ENCODE measurements around the gene ZNF101.

ZNF101 gene

DNA sequence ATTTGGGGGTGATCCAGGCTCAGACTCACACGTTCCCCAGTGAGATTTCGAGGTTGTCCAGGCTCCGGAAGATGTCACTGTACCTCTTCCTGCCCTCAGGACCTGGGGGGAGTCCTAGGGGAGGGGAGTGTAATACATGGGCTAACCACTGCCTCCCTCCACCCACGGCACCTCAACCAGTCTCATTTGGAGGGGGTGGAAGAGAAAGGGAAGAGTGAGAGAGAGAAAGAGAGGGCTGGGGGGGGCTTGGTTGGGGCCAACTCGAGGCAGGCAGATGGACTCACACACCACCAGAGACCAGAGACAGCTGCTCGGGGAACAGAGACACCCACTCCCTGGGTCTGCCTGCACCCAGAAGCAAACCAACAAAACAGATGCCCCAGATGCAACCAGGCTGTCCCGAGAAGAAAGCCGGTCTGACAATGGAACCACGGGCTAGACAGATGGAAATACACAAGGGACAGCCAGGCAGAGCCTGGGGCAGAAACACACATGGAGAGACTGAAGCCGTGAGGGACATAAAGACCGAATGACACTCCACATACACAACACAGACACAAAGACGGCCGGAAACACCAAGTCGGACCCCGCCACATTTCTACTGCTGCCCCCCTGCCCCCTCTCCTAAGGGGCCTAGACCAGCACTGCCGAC, 26.0 kb upstream of the ZNF101 start:
- DNase-seq (ENCODE audit: low read depth), result no peak

DNA sequence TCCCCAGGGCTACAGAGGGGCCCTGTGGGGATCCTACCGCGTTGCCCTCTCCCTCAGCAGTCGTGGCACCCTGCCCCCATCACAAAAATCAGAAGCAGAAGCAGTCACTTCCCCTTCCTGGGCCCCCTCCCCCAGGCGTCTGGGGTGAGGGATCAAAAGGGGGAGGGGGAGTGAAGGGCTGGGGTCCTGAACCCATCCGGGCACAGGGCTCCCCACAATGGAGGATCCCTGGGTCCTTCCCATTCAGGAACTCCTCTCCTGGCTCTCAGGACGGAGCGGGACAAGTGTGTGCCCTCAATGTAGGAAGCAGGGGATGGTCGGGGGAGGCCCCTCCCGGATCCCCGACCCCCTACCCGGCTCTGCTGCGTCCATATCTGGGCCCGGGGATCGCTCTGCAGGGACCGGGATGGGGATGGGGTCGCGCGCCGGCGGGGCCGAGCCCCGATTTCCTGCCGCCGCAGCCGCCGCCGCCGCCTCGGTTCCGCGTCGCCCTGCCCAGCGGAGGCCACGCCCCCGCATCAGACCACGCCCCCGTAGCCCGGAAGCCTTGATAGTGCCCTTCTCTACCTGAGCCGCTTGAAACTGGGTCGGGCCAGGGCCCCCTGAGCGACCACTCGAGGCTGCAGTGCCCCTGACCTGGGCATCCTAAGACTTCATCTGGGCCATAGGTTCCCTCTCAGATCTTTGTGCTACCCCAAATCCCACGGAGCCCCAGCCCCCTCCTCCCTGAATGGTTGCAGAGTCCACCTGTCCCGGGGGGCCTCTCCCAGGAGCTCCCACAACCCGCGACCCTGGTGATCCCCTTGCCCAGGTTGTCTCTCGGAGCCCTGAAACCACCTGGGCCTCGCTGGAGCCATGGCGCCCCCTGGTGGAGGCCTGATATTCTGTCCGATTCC, 25.2 kb upstream of the ZNF101 start, which contains the start of gene GMIP:
GMIP (minus strand) TSS at position 500 of the 896 bp plus-strand sequence; CDS start at position 372, 128 bp downstream.
- peak; percentile 84 for DNase-seq (ENCODE audit: low read depth)

DNA sequence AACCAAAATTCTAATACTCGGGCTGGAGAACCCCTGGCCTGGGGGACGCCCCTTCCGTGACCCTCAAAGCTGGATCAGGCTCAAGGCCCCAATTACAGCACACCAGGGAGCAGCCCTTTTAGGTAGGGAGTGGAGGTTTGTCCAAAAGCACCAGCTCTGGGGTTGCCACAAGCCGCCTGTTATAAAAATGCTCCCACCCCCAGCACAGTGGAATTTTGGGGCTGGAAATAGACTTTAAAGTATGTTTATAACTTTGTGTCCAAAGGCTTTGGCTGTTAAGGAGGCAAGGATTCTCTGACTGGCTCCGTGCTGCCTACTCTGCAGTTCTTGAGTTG, 24.6 kb upstream of the ZNF101 start:
- DNase-seq (ENCODE audit: low read depth), result no peak

DNA sequence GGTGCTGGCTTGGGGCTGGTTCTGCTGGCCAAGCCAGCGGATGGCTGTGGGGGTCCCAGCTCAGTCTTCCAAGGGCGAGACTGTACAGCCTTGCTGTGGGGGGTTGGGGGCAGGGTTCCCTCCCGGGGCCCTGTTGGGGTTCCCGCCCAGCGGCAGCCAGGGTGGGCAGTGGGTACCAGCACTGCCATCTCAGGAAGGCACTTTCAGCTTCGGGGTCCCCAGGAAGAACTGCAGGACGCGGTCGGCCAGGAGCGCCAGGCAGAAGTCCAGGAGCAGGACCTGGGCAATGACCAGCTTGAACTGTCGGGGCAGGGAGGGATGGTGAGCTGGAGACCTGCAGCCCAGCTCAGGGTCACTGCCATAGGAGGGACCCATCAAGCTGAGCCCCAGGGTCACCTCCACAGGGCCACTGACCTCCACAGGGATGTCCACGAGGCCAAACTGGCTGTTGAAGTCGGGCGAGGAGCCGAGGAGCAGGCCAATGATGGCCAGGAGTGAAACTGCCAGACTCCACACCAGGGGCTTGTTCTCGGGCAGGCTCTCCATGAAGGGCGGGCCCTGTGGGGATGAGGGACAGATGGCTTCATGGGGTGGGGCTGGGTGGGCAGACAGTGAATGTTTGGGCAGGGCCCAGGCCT, 23.3 kb upstream of the ZNF101 start:
- DNase-seq (ENCODE audit: low read depth), result no peak

DNA sequence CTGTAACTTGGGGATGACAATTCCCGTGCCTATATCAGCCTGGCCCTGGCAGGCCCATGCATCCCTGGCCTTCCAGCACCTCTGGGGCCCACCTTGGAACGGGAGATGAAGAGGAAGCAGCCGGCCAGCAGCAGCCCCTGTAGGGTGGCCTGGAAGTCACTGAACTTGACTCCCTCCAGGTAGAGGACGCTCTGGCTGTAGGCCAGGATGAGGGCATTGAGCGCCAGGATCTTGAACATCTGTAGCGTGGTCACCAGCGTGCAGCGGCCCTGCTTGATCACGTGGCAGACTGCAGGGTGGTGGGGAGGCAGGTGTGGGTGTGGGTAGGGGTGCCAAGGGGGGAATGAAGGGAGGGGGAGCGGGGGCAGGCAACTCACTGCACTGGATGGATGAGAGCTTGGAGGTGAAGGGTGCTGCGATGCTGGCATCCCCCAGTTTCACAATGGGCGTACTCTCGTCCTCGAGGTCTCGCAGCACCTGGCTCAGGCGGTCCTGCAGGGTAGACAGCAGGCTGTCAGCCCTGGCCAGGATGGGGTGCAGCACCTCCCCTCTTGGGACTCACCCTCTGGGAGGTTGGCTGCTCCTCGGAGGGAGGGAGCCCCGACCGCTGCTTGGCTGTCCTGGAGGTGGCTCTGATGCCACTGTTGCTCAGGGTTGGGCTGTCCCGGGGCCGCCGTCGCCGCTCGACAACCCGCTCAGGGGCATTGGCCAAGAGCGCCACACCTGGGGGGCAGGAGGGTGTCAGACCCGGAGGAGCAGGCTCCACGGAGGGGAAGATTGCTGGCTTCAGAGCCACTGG, 21.4 kb upstream of the ZNF101 start:
- no peak for DNase-seq (ENCODE audit: low read depth)

DNA sequence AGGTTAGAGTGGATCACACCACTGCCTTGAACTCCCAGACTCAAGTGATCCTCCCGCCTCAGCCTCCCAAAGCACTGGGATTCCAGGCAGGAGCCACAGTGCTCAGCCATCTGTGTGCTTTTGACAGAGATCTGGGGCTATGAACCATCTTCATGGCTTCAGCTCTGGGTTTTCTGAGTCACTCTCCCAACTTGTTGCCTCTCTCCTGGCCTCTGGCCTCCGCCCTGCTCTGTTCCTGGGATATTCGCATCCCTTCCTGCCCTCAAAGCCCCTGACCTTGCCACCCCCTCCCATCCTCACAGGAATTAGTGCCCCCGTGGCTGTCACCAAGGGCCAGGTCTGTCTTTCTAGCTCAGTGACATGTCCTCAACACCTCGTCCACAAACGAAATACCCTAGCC, 19.5 kb upstream of the ZNF101 start:
- no peak for DNase-seq (ENCODE audit: low read depth)

DNA sequence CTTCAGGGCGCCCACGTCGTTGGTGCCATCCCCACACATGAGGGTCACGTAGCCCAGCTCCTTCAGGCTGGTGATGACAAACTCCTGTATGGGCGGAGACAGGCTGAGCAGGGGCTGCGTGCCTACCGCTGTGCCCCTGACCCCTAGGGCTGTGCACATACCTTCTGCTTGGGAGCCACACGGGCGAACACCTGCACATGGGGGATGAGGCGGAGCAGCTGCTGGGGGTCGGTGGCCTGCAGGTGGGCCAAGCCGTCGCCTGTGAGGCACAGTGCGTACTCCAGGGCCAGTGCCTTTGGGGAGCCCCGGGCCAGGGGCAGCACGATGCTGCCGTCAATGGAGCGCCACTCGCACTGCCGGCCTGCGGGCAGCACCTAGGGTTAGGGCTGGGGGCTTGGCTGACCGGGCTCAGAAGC, 19.1 kb upstream of the ZNF101 start:
- no peak for DNase-seq (ENCODE audit: low read depth)

DNA sequence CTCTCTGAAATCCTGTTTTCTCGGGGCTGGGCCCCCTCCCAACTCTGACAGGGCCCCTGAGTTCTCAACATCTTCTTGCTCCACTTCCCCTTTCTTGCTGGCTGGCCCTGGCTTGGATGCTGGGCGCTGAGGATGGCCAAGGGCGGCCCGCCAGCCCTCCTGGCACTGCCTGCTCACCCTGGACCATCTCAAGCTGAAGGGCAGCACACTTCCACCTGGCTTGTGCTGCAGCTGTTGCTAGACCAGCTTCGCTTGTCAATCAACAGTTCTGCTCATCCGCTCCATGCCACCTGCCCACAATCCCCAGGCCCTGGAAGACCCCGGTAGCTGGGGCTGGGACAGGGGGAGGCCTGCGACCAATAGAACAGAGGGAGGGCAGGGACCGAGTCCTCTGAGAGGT, 18.3 kb upstream of the ZNF101 start:
- DNase-seq (ENCODE audit: low read depth), result no peak

DNA sequence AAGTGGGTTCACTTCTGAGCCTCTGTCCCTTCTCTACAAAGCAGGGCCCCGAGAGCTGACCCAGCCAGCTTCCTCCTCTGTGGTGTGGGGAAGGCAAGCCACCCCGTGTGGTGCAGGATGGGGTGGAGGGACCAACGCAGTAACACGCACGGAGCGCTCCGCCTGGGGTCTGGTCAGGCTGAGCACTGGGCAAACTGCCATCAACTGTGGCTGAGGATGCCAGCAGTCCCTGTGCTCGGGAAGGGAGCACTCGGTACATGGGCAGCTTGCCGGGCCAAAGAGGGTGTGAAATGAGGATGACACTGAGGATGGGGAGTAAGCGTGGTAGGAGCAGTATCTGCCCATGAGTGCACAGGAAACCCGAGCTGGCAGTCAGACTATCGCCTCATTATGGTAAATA, 17.6 kb upstream of the ZNF101 start:
- DNase-seq (ENCODE audit: low read depth), result no peak

DNA sequence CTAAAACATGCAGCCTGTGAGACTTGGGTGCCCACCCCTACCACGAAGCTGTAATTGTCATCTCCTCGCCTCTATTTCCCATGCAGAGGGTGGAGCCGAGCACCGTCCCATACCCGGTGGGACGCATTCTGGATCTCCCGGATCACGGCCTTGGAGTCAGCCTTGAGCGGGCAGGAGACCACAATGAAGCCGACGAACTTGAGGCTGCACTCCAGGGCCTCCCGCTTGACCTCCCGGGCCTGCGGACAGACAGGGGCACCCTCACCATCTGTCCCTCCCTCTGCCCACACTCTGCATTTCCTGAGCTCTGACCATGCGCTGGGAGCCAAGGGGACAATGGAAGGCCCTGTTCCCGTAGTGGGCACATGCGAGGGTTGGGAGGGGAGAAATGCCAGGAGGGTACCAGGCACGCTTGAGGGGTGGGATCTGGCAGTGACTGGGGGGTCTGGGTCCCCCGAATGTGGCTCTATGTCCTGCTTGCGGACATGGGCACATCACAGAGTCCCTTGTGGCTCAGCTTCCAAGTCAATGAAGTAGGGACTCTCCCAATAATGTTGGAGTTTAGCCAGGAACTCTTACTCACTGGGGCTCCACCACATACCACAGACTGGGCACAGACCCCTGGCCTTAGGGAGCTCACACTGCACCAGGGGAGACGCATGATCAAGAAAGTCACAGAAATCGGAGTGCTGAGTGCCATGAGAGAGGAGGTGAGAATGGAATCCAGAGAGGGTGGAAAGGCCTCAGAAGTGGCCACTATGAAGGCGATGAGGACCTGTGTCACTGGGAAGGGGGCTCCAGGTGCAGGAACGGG, 15.9 kb upstream of the ZNF101 start:
- DNase-seq (ENCODE audit: low read depth), result no peak

DNA sequence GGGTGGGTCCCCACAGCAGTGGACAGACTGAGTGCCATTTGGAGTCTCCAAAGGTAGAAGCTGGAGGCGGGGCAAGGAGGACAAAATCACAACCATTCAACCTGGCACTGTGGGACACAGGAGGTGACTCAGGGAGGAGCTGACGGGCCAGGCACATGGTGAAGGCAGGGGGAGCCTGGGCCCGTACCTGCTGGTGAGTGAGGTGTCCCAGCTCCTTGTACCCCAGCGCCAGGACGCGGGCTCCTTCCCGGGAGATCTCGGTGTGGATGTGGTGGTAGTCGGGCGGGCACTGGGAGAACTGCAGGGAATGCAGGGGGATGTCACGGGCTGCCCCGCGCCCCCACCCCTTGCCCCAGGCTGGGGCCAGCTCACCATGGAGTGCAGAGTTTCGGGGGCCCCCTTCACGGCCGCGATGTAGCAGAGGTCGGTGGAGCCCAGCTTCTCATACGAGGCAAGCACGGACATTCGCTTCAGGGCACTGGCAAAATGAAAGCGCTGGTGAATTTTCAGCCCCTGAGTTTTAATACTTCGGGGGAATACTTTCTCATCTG, 15.0 kb upstream of the ZNF101 start:
- DNase-seq (ENCODE audit: low read depth), result no peak

DNA sequence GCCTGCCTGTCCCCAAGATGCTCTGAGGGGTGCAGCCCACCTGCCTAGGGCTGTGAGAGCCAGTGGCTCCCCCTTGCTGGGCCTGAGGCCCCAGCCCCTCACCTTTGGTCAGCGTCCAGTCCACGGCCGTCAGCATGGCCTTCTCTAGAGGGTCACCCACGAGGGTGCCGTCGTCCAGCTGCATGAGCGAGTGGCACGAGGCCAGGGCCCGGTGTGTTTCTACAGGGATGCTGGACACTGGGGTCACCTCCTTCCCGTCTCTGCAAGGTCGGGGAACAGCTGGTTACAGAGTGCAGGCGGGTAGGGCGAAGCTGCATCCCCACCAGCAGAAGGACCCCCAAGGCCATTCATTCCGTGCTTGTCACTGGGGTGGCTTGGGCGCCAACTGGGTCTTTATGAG, 14.2 kb upstream of the ZNF101 start:
- DNase-seq (ENCODE audit: low read depth), result no peak

DNA sequence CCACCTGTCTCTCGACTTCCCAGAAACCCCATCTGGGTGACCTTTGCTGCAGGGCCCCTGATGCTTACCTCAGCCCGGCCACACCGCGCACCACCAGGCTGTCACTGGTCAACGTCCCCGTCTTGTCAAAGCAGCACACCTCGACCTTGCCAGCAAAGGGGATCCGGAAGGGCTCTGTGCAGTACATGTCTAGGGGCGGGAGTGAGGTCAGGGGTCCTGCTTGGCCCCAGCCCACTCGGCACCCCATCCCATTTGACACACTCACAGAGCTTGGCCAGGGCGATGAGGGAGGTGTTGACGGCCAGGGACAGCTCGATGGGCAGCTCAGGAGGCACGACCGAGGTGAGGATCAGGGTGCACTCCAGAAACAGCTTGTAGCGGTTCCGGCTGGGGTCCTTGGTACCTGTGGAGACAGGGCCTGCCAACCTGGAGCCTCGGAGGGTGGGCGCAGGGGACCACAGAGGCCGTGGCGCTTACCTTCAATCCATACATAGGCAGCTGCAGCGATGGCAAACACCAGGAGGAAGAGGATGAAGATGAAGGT, 13.5 kb upstream of the ZNF101 start:
- no peak for DNase-seq (ENCODE audit: low read depth)

DNA sequence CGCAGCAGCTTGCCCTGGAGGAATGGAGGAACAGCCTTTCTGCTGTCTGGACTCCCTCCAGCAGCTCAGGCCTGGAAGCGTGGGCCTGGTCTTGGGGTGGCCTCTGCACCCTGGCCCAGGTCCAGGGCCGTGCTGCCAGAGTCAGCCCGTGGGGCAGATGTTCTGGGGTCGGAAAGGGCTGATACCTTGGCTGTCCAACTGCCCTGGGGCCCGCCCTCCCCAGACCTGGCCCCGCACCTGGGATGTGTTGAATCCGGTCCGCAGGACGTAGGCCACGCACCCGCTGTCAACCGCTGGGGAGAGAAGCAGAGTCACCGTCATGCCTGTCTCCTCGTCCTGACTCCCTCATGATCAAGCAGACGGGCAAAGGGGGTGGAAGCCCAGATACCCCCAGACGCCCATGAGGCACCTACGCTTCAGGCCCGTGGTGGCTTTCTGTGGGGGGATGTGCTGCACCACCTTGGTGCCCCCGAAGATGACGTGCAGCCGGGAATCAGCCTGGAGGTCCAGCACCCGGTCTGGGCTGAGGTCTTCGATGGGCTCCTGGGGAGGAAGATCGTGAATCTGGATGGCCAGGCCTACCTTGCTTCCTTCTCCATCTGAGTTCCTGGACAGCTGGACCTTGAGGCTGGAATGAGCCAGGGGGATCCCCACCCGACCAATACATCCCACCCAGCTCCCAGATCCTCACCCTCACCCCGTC, 12.8 kb upstream of the ZNF101 start:
- DNase-seq (ENCODE audit: low read depth), result no peak

DNA sequence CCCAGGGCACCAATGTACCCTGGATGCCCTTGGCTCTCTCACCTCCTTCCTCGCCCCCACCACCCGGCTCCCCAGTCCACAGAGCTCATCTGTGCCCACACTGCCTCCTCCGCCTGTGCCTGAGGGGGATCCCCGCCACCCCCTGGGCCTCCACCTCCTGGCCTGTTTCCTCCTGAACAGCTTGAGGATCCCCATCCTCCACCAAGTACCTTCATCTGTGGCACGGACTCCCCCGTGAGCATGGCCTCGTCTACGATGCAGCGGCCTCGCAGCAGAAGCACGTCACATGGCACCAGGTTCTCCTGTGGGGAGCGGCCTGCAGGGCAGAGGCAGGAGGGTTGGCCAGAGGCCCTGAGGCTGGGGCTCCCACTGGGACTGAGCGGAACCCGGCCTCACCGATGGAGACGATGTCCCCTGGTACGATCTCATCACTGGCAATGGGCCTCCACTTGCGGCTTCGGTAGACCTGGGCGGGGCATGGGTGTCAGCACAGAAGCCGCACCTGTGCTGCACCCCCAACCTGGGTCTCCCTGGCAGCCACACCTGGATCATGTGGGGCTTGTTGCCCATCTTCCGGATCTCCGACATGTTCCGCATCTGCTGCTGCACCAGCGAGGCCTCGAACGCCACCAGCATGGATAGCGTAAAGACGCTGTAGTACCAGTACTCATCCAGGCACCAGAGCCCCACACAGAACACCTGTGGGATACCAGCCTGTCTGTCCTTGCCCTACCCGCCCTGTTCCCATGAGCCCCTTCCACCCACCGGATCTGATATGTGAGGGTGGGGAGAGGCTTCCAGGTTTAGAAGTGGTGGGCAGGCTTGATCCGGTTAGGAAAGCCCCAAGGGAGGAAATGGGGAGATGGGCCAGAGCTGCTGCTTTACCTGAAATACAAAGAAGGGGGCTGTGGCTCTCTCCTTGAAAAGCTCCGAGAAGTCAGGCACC, 11.9 kb upstream of the ZNF101 start:
- DNase-seq (ENCODE audit: low read depth), result no peak

DNA sequence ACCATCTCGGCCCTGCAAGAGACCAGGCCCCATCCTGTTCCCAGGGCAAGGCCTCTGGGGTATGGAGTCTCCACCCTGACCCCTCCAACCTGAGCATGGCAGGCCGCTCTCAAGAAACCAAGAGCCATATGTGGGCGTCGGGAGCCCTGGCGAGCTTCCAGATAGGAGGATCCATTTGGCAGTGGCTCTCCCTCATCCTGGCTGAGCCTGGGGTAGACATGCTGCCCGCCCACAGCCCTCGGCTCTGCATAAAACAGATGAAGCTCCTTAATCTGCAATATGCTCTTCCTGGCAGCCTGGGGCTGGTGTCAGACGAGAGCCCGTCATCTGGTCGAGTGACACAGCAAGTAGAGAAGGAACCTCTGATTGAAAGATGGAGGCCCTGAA, 11.2 kb upstream of the ZNF101 start:
- no peak for DNase-seq (ENCODE audit: low read depth)

DNA sequence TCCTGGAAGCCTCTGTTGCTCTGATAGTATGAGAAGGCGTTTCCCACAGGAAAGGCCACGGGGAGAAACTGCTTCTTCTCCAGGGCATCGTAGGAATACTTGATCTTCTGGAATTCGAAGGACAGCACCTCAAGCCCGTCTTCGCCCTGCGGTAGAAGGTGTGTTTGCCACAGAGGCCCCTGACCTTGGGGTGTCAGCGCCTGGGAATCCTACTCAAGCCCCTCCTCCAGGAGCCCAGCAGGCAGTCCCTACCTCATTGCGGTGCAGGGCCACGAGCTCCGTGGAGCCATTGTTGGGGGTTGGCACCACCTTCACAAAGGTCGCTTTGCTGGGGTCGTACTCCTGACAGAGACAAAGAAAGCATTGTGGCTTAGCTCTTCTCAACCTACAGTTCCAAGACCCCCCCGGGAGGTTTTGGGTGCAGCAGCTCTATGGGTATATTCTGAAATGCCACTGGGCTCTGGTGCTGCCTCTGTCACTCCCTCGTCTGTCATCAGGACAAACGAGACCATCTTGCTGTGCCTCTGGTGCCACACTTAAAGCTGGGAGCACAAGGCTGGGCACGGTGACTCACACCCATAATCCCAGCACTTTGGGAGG, 8.9 kb upstream of the ZNF101 start:
- DNase-seq (ENCODE audit: low read depth), result no peak

DNA sequence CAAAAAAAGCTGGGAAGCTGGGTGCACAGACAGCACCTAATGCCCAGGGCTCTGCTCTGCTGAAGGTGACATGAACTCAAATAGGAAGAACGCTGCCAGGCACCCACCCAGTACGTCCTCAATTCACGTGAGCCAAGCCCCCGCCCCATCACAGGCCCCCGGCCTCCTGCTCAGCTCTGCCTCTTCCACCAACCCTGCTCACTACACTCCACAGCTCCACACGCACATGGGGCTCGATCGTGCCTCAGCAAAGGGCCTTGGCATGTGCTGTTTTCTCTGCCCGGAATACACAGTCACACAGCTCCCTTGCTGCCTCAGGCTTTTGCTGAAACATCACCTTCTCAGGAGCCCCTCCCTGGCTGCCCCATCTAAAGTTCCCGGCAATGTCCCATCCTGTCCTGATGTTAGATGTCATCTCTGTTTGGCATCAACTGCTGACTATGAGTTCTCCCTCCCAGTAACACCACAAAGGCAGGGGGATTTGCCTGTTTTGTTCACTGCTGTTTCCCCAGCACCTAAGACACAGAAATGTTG, 7.4 kb upstream of the ZNF101 start:
- no peak for DNase-seq (ENCODE audit: low read depth)

All from stimulated activated CD8-positive, alpha-beta memory T cell treated with anti-CD3 and anti-CD28 coated beads, Interleukin-15, amount 100 ng/mL, for 1 hour (primary cell).